GM18498 (cell line): ENCODE data around the gene KCTD15.

Source experiments
- ATAC-seq: cut with Tn5 transposase; IDR thresholded peaks from one replicate; pipeline ENCODE4 v1.9.1; 2021; ENCODE audit warnings: mild to moderate bottlenecking, moderate library complexity; ENCODE audit not compliant: unreplicated experiment

KCTD15 gene

GRCh38 chr19:33845498-33845897, 48.8 kb downstream of the KCTD15 start:
- no peak for ATAC-seq

- ATAC-seq: no peak
These were observed 53.0 kb downstream of the KCTD15 start for GRCh38 chr19:33849551-33850147.

GRCh38 chr19:33859016-33859415, 62.3 kb downstream of the KCTD15 start:
- ATAC-seq: no peak

- ATAC-seq: no peak
These were observed 63.8 kb downstream of the KCTD15 start for GRCh38 chr19:33860312-33861090.

- no peak for ATAC-seq
These were observed 65.3 kb downstream of the KCTD15 start for GRCh38 chr19:33861950-33862349.

GRCh38 chr19:33862981-33863380, 66.3 kb downstream of the KCTD15 start:
- no peak for ATAC-seq

GRCh38 chr19:33863436-33863835, 66.8 kb downstream of the KCTD15 start:
- ATAC-seq: no peak

- ATAC-seq: no peak
These were observed 67.7 kb downstream of the KCTD15 start for GRCh38 chr19:33864311-33864850.

GRCh38 chr19:33865306-33865705, 68.6 kb downstream of the KCTD15 start:
- no peak for ATAC-seq
